T-helper 1 cell treated with Interleukin-12 subunit alpha and Interleukin-12 subunit beta and Interleukin-4 antibody, amounts not matched to agents 30 ng/mL and 1 ng/mL, for 36 hours (primary cell): Measurements from ENCODE around the gene HK3. TPM values are rescaled to one million over a fixed set of nuclear protein-coding genes. Genes with fewer than 3 reads are reported as not detected.
"Not testable (repeated sequence)": the region's sequence is repeated elsewhere in the genome, so short reads cannot be mapped to it uniquely, and the experiment has no call there.

ENCODE experiments used
- intact Hi-C: fragments of 100-400 bp; cut with micrococcal nuclease; formaldehyde crosslinking; loops from one replicate; pipeline ENCODE4 v1.15.1; 2024
- total RNA-seq: library from RNA; stranded (reverse); gene quantifications from 2 replicates; pipeline ENCODE4 v1.2.3, GENCODE V29; 2022

Gene HK3
- total RNA-seq, 1 donor from 2014 or later = 1.1 TPM

GRCh38 chr5:176884571-176884890 lies 14.6 kb downstream of the HK3 start:
- intact Hi-C loops = no loop called here

GRCh38 chr5:176883700-176884570 lies 15.2 kb downstream of the HK3 start:
- intact Hi-C loops = no loop called here

GRCh38 chr5:176882567-176882903 lies 16.6 kb downstream of the HK3 start:
- intact Hi-C loops = no loop called here

GRCh38 chr5:176881816-176882566 lies 17.2 kb downstream of the HK3 start:
- intact Hi-C loops = no loop called here

- intact Hi-C loops = no loop called here
These were observed 18.0 kb downstream of the HK3 start for GRCh38 chr5:176881021-176881749.

GRCh38 chr5:176880366-176881020 lies 18.7 kb downstream of the HK3 start:
- intact Hi-C loops = no loop called here

GRCh38 chr5:176879663-176880361 lies 19.3 kb downstream of the HK3 start:
- intact Hi-C loops = no loop called here

- intact Hi-C loops = no loop called here
These were observed 20.1 kb downstream of the HK3 start for GRCh38 chr5:176878906-176879662.

GRCh38 chr5:176878463-176878862 lies 20.7 kb downstream of the HK3 start:
- intact Hi-C loops = no loop called here

- intact Hi-C loops = no loop called here
These were observed 21.3 kb downstream of the HK3 start for GRCh38 chr5:176877793-176878331.

GRCh38 chr5:176876506-176877431 lies 22.4 kb downstream of the HK3 start:
- intact Hi-C loops = no loop called here

GRCh38 chr5:176875783-176876505 lies 23.2 kb downstream of the HK3 start:
- intact Hi-C loops = no loop called here

GRCh38 chr5:176875014-176875550 lies 24.1 kb downstream of the HK3 start:
- intact Hi-C loops = no loop called here

GRCh38 chr5:176874198-176874780 lies 24.9 kb downstream of the HK3 start:
- intact Hi-C loops = no loop called here

- intact Hi-C loops = no loop called here
These were observed 25.5 kb downstream of the HK3 start for GRCh38 chr5:176873541-176874172.

GRCh38 chr5:176873011-176873410 lies 26.1 kb downstream of the HK3 start:
- intact Hi-C loops = not testable (repeated sequence)

GRCh38 chr5:176872586-176872985 lies 26.6 kb downstream of the HK3 start:
- intact Hi-C loops = not testable (repeated sequence)
